Measurements from ENCODE around the gene SDC4.
"Not testable (repeated sequence)": the region's sequence is repeated elsewhere in the genome, so short reads cannot be mapped to it uniquely, and the experiment has no call there.

SDC4 gene

DNA sequence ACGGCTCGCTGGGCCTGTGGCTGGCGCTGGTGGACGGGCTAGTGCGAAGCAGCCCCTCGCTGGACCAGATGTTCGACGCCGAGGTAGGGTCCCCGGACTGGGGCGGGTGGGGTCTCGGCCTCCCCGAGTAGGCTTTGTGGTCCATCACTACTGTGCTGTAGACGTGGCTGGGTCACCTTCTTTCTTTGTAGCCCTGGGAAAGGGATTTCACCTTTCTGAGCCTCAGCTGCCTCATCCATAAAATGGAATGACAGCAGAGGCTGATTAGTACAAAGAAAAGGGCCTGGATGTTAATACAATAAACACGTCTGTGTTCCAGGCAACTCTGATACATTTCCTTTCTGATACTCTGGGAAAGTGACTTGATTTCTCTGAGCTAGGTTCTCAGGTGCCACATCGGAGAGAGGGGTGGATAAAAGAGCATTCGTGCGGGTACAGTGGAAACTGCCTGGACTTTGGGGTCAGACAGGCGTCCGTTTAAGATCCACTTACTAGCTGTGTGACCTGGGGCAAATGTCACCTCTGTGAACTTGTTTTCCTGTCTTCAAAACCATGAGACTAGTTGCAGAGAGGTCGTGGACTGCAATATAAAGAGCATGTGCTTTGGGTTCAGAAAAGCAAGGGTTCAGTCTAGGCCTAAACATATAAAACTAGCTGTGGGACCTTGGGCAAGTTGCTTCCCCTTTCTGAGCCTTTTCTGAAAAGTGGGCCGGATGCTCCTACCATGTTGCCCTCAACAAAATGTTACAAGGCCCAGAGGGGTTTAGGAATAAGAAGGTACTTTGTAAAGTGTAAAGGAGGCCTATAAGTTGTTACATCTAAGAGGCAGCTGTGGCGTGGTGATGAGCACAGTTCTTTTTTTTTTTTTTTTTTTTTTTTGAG, 15.6 kb upstream of the SDC4 start:
- no peak for DNase-seq

DNA sequence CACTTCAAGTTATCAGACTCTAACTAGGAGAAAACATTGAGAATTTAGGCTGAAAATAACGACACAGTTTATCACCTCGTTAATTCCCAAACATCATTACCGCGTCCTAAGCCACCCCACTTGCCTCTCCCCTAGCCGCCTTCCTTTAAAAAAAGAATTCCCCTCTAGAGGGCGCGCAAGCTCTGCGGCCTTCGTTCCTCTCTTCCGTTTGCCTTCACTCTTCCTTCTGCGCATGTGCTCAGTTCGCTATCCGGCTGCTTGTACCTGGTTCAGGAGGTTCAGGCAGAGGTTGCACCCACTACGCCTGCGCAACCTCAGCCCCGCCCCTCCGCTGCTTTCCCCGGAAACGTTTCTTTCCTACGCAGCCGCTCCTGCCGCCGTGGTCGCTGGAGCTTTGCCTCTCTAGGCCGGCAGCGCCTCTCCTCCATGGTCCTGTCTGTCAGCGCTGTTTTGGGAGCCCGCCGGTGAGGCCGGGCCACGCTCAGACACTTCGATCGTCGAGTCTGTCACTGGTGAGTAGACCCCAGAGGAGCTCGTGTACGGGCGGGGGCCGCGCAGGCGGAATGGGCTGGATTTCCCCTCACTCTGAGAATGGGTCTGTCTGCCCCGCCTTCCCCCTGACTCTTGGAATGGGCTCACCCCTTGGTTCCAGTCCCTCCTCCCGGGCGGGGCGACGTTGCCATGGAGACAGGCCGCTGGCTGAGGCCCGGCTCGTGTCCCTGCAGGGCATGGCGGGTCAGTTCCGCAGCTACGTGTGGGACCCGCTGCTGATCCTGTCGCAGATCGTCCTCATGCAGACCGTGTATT, 14.8 kb upstream of the SDC4 start, which contains the start of gene SYS1:
Gene SYS1 (plus strand): TSS at position 353 of the 807 bp plus-strand sequence. CDS start 376 bp downstream, at position 729.
- DNase-seq, result peak; percentile 99

DNA sequence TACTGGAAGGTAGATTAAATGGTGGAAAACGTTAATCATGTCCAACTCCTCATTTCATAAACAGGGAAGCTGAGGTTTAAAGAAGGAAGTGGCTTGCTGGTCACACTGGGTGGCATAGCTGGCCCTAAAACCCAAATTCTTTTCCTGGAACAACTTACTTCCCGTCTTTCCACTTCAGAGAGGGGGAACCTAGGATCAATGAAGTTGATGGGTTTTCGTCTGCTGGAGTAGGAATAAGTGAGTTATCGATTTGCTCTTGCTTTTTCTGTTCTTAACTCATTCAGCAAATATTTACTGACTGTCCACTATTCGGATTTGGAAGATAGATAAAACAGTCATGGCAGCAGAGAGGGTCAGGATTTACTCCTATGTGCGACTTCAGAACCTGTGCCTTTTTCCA, 13.6 kb upstream of the SDC4 start:
- DNase-seq, result no peak

DNA sequence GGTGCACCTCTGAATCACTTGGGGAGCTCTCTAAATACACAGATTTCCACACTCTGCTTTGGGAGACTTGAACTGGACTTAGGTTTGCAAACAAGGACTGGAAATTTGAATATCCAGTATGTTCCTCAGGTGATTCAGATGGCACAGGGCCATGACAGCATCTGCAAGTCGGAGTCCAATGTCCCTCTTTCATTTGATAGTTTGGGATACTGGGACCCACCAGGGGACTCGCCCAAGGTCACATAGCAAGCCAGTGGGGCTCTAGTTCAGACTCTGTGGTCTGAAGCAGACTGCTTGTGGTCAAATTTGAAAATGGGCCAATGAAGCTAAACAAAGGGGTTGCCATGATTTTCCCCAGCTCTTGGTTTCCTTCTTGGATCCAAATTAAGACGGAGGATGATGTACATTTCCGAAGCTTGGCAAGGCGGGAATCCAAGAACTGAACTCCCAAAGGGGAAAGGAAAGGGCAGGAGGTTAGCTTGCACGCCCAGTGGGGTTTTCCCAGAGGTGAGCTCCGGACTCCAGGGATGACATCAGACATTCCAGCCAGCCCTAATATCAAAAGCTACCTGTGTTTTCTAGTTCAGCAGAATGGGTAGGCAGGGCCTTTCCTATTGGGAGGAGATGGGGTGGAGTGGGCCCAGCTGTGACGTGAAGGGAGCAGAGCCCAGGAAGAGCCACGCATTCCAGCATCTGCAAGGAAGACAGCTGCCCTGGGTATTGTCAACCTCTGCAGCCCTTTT, 11.4 kb upstream of the SDC4 start:
- peak; percentile 45 for DNase-seq

DNA sequence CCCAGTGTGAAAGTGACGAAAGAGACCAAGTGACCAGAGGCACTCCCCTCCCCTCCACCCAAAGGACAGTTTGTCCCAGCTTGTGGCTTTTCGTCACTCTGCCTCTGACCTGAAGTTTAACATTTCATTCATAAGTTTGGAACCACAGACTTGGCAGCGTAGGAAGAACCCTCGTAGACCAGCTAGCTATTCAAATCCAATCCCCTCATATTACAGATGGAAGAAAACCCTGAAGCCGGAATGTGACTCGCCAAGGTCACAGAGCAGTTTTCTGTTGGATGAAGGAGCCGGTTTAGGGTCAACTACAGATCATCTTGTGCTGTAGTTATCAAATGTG, 10.8 kb upstream of the SDC4 start:
- DNase-seq, result no peak

DNA sequence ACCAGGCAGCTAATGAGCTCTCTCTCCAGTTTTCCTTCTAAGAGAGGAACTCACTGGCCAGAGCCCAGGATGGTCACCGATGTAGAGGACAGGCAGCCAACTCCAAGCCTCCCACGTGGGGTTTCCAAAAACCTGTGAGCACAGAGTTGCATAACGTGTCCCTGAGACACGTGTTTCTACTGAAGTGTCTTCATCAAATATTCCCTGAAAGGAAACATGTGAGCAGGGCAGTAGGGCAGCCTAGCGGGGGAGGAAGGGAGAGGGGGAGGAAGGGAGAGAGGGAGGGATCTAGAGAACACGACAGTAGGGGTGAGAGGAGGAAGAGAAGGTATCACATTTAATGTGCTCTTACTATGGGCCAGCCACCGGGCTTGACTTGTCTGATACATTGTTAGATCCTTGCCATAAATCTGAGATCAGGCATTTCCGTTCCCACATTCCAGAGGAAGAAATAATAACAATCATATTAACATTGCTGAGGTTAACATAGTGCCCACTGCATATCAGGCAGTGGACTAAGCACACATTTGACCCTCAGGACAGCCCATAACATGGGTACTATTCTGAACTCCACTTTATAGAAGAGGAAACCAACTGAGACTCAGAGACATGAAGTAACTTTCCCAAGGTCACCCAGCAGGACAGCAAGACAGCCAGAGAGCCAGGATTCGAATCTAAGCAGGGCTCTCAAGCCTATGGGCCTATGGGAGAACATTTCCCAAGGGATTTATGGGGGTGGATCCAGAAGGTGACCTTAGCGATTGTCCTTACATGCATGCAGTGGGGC, 10.3 kb upstream of the SDC4 start:
- peak; percentile 58 for DNase-seq

DNA sequence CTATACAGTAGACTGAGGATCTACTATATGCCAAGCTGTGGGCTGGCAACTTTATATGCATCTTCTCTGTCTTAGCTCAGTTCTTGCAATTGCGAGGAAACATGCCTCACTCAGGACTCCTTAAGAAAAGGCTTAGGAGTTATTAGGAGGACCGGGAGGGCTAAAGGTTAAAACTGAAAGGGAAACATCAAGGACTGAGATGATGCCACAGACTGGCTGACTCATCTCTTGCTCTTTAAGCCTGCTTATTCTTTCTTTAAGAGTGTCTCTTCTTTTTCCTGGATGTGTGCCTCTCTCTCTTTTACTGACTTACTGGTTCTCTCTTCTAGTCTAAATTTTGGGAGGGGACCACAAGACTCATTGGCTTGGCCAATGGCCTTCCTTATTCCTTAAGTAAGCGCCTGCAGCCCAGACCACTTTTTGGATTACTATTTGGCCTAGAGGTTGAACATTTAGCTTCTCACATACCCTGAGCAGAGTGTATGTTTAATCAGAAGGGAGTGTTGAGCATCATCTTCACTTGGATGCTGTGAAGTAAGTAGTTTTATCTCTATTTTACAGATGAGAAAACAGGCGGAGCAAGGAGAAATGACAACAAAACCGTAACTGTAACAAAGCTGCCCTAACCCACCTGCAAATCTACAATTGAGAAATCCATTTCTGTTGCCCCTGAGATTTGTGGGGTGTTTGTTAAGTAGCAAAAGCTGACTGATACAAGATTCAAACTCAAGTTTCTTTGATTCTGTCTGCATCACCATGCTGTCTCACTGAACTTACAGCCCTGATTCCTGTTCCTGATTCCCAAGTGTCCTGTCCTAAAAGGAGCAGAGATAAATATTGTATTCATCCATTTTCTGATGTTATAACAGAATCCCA, 7.2 kb upstream of the SDC4 start:
- no peak for DNase-seq

DNA sequence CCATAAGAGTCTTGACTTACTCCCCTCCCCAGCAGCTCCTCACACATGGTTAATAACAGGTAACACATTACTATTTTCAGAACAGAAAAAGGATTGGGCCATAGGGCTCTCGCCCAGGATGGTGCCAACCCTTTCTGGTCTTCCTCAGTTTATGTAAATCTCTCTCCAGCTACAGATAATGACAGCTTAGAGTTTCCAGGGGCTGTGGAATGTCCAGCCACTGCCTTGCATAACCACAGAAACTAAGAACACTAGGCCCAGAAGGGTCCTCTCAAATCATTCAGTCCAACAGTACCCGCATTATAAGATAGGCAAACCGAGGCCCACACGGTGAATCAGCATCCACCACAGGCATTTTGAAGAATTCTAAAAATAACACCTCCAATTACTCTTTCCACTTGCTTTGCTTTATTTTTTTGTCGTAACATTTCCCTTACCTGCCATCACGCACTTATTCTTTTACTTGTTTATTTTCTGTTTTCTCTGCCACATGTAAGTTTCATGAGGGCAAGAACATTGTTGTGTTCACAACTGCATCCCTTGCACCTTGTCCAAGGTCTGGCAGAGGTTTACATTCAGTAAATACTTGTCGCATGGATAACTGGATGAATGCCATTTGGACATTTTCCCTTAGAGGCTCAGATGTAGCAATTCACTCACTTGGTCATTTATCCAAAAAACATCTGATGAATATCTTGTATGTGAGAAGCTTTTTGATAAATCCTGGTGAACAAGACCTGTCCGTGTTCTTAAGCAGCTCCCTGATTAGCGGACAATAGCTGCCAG, 6.4 kb upstream of the SDC4 start:
- DNase-seq, result no peak

DNA sequence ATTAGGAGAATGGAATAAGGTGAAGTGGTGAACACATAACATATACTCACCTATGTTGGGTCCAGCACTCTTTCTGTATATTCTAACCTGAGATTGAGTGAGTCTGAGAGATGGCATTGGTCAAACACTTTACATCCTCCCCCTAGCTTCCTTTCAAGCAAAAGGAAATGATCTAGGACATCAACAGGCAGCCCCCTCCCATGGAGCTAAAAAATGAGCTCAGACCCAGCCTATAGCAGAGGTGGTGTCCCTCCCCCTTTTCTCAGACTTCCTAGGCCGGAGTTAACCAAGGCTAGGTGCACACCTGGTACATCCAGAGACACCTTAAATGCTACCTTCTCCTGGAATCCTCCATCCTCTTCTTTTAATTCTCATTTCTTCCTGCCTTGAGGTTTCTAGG, 5.5 kb upstream of the SDC4 start:
- no peak for DNase-seq

DNA sequence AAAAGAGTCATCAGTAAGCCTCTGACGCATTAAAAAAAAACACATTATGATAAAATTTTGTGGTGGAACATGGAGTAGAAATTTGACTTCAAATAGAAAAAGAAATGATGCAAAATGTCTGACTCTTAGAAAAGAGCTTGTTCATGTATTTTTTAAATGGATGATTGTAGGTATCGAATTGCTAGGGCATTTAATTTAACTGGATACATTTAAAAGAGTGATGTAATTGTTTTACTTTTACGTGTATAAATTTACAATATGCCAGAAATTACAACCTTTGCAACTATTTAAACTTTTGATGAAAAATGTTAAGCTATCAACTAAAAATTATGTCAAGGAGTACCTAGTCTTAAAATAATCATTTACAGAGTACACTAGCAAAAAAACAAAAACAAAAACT, 4.5 kb upstream of the SDC4 start:
- no peak for DNase-seq

DNA sequence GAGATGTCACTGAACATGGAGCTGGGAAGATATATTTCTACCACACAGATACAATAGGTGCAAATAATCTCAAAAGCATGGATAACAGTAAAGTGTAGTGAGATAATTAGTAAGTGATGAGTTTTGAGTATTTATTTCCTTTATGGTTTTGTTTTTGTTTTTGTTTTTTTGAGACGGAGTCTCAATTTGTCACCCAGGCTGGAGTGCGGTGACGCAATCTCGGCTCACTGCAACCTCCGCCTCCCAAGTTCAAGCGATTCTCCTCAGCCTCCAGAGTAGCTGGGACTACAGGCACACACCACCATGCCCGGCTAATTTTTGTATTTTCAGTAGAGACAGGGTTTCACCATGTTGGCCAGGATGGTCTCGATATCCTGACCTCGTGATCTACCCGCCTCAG, 2.6 kb upstream of the SDC4 start:
- not testable (repeated sequence) for DNase-seq

DNA sequence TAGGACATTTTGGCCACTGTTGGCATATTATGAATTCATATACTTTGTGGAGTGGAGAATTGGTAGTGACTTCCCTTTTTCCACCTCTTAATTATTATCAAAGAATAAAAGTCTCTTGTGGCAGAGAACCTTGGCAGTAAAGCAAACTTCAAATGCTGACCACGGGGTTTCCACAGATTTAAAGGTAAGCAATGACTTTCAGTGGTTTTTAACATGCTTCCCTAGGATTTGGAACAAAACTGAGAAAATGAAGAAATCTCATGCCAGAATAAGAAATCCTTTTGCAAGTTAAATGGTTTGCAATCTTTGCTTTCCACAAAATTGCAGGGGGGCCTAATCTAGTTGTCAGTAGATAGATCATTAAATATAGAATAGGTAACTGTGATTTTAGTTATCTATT, 2.0 kb upstream of the SDC4 start:
- DNase-seq, result no peak

DNA sequence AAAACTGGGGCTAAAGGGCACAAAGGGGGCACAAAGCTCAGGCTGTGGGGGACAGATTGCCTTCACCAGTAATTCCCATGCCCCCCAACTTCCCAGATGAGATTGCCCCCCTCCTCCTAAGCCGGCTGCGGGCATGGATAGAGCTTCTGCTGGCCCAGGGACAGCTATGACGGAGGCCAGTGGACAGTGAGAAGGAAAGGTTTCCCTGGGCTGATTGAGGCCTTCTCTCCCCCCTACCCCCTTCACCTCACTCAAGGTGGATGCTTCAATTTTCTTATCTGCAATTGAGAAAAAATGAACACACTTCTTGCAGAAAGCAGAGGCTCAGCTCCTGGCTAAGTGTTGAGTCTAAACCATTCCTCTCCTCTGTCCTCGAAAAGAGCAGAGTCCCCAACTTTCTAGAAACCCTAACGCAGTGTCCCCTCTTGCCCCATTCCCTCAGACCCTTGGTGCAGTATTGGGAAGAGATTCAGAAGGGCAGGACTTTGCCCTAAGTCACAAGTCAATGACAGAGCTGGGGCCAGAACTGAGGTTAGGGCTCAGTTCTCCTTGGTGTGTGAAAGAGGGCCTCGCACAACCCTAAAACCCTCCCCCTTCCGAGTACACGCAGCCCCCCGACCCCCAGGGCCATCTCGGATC, 808 bp downstream of the SDC4 start:
- no peak for DNase-seq

DNA sequence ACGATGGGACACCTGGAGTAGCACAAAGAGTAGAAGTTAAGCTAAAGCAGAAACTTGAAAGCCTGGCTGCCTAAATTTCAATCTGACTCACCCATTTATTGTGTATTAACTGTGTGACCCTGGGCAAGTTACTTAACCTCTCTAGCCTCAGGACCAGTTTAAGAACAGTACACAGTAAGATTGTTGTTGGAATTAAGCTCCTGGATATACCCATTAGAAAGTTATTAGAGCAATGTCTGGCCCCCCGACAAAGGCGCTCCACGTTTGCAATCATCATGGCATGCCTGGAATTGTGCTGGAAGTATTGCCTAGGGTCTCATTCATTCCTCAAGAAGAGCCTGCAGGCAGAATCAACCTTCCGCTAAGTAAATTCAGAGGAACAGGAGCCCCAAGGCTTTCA, 1.4 kb downstream of the SDC4 start:
- DNase-seq, result no peak

DNA sequence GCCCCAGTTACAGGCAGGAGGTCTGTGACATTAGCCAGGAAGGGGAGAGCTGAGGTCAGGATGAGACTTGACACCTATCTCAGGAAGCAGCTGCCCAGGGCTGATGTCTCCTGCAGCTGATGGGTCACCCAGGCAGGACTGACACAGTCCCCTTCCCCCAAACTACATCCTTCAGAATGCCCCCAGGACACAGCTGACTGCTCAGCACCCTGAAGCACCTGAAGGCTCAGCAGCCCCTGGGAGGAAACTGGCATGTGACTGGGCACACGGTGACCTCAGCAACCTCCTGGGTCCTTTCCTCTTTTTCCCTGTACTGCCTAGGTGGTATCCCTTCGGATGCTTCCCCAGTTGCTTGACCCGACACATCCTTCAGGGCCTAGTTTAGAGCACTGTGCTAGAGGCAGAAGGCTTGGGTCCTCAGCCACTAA, 1.9 kb downstream of the SDC4 start:
- no peak for DNase-seq

DNA sequence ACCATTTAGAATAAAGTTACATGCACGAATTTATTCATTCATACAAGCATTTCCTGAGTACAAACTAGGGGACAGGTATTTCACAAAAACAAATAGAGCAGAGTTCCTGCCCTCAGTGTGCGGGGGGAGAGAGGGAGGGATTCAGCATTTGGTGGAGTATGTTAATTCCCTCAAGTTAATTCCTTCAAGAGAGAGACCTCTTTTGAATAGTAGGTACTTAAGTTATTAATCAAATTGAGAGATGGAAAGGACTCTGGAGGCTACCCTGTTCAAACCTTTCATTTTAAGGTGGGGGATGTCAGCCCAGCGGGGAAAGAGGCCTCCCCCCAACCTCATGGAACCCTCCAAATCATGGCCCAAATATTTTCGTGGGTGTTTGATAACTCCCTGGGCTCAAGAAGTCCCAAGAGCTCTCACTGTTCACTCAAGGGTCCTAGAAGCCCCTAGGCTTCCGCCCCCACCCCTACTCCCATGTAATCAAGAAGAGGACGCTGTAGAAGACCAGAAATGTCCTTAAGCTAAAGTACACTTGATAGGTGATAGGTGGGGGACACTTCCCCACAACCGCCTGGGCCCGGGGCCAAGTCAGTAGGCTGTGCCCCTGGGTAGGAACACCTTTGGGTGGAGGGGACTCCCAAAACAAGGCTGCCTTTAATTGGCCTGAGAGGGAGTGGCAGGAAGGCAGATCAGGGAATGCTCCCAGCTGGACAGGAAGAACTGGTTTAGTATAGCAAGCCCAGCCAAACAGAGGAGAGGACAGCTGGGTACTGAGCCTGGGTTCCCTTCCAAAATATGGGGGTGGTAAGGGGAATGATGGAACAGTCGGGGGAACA, 2.9 kb downstream of the SDC4 start:
- DNase-seq, result no peak

DNA sequence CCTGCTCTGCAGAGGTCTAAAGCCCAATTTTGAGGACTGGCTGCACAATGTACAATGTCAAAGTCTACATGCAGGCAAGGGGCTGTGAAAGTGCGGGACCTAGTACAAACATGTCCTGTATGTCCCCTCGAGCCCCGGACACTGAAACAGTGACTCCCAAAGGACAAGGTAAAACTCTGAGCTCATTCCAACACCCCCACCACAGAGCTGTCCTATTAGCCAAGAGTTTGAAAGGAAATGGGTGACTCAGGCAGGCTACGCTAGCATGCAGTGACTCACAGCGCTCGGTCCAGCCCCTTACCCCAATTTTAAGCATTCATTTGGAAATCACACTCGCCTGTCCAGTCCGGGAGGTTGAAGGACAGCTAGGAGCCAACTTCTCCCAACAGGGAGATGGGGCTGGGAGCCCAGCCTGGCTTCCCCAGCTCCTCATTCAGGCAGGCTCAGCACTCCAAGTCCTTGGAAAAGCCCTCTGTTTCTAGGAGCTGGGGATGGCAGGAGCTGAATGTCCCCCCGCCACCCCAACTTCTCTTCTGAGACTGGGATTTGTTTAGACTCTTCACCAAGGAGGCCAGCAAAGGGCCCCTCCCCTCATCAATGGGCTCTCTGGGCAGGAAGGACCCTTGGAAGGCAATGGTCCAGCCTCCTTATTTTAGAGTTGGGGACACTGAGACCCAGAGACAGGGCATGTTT, 3.9 kb downstream of the SDC4 start:
- peak; percentile 67 for DNase-seq

DNA sequence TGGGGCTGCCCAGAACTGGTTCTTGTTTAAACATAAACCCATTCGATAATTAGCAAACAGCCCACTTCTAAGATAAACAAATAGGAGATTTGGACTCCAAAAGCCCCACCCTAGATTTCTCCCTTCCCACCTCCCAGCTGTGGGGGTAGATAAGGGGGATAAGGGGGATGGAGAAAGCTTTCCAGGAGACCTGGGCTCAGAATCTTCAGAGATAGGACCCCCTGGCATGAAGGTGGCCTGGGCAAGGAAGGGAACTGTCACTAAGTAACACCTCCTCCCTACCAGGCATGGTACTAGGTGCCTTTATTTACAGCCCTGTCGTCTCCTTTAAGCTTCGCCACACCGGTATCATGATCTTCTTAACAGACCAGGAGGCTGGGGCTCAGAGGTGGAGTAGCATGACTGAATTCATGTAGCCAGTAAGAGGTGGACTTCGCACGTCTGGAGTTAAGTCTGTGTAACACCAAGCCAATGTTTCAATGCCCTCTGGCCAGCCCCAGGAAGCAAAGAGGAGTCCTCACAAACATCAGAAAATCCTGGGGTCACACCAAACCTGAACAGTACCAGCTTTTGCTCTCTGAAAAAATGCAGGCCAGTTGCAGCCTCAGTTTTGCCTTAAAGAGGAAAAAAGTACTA, 4.6 kb downstream of the SDC4 start:
- no peak for DNase-seq

All from activated effector memory CD4-positive, alpha-beta T cell treated with anti-CD3 and anti-CD28 coated beads, Interleukin-2, amount 50 U/mL, for 16 hours (primary cell).